Keratinocyte (primary cell): ENCODE measurements around the gene UBE2V1. TPM values are rescaled to one million over a fixed set of nuclear protein-coding genes. Genes with fewer than 3 reads are reported as not detected.

Experiments
- DNase-seq: peaks from one replicate; pipeline ENCODE4 v3.0.0-alpha.2; 2011; ENCODE audit warnings: low read depth, missing footprints, low spot score
- FAIRE-seq: peaks from 2 replicates; lab custom pipeline; 2011; peaks lifted over from hg19 to GRCh38; lab: Jason Lieb, UNC
- H2AFZ ChIP-seq: 2 replicates; pipeline ENCODE4 v1.6.0; 2012; ENCODE audit warnings: low read length, control low read depth, inconsistent platforms; ENCODE audit not compliant: control insufficient read depth
- H3K27ac ChIP-seq: 2 replicates; pipeline ENCODE4 v1.5.1; 2011; ENCODE audit warnings: low read length; ENCODE audit not compliant: control insufficient read depth, insufficient read depth
- H3K27me3 ChIP-seq: 3 replicates; pipeline ENCODE4 v1.6.0; 2011; ENCODE audit warnings: low read length; ENCODE audit not compliant: control insufficient read depth, insufficient read depth; ENCODE audit errors: extremely low read depth
- H3K36me3 ChIP-seq, 2 experiments: 2 replicates in 1 of 2; 3 replicates in 1 of 2; pipeline ENCODE4 v1.5.1; 2011; ENCODE audit warnings: low read length in 2 of 2, mild to moderate bottlenecking in 1 of 2; ENCODE audit not compliant: control insufficient read depth in 2 of 2, insufficient read depth in 2 of 2; ENCODE audit errors: extremely low read depth in 1 of 2
- H3K4me1 ChIP-seq: 3 replicates; pipeline ENCODE4 v1.5.1; 2011; ENCODE audit warnings: low read length; ENCODE audit not compliant: control insufficient read depth, insufficient read depth; ENCODE audit errors: extremely low read depth
- H3K4me2 ChIP-seq: 3 replicates; pipeline ENCODE4 v1.6.0; 2011; ENCODE audit warnings: low read depth, low read length; ENCODE audit not compliant: control insufficient read depth, insufficient read depth; ENCODE audit errors: extremely low read depth
- H3K4me3 ChIP-seq, 3 experiments: fragments of 200-600 bp in 1 of 3; sonication (generic) in 1 of 3; 2 replicates in 2 of 3; 3 replicates in 1 of 3; pipeline ENCODE4 v1.5.1; 2011 to 2016; ENCODE audit warnings: low read length in 3 of 3, mild to moderate bottlenecking in 3 of 3, control low read depth in 2 of 3, inconsistent platforms in 1 of 3, low read depth in 1 of 3, mixed read lengths in 1 of 3, mixed run types in 1 of 3, moderate library complexity in 1 of 3; ENCODE audit not compliant: control insufficient read depth in 2 of 3, insufficient read depth in 2 of 3; ENCODE audit errors: extremely low read depth in 1 of 3
- H3K79me2 ChIP-seq: 2 replicates; pipeline ENCODE4 v1.6.0; 2012; ENCODE audit warnings: low read length; ENCODE audit not compliant: control insufficient read depth, insufficient read depth
- H3K9ac ChIP-seq: 3 replicates; pipeline ENCODE4 v1.6.0; 2011; ENCODE audit warnings: low read length; ENCODE audit not compliant: control insufficient read depth, insufficient read depth; ENCODE audit errors: extremely low read depth
- H3K9me1 ChIP-seq: 3 replicates; pipeline ENCODE4 v1.6.0; 2011; ENCODE audit warnings: low read length; ENCODE audit not compliant: control insufficient read depth, insufficient read depth; ENCODE audit errors: extremely low read depth
- H3K9me3 ChIP-seq: 2 replicates; pipeline ENCODE4 v1.5.1; 2012; ENCODE audit warnings: low read depth, low read length; ENCODE audit not compliant: control insufficient read depth
- H4K20me1 ChIP-seq: 3 replicates; pipeline ENCODE4 v1.6.0; 2011; ENCODE audit warnings: low read length; ENCODE audit not compliant: control insufficient read depth, insufficient read depth; ENCODE audit errors: extremely low read depth
- EZH2 ChIP-seq: IDR thresholded peaks from one replicate; pipeline ENCODE4 v1.6.1; 2012; ENCODE audit warnings: inconsistent platforms, mild to moderate bottlenecking, low read length, moderate library complexity
- dilution Hi-C: fragments of 300-500 bp; cut with MboI; formaldehyde crosslinking; loops from one replicate; pipeline ENCODE4 v1.7.0; 2020; ENCODE audit warnings: low sequenced_read_pairs; ENCODE audit not compliant: extremely low pct_ligation_motif_present
- polyA plus RNA-seq, 5 experiments: library from polyadenylated mRNA; depleted of rRNA in 3 of 5; stranded (reverse) in 3 of 5; stranded (forward) in 1 of 5; unstranded in 1 of 5; fragments of >200 nt; gene quantifications; 1 replicate in 1 of 5; 2 replicates in 3 of 5; 3 replicates in 1 of 5; pipeline versions ENCODE4 v1.2.1 to v1.2.3, GENCODE V29; 2011 to 2012; ENCODE audit warnings: missing spikeins in 2 of 5, low read depth in 1 of 5, low replicate concordance in 1 of 5
- TF ChIP-seq, protein P1 (sequence below), 3 experiments: IDR thresholded peaks in 1 of 3; conservative IDR thresholded peaks in 1 of 3; optimal IDR thresholded peaks in 1 of 3; 2 replicates in 2 of 3; 3 replicates in 1 of 3; pipeline versions ENCODE3 to v1.5.1; 2011; ENCODE audit warnings: low read length in 3 of 3, mild to moderate bottlenecking in 3 of 3, moderate library complexity in 2 of 3, control low read depth in 1 of 3, inconsistent platforms in 1 of 3; ENCODE audit not compliant: insufficient read depth in 2 of 3; ENCODE audit errors: extremely low read depth in 1 of 3

UBE2V1 gene
- polyA plus RNA-seq, 1 donor (not counting 4 experiments of a cell fraction or from before 2014, with no cell fraction given), result 117 TPM

DNA sequence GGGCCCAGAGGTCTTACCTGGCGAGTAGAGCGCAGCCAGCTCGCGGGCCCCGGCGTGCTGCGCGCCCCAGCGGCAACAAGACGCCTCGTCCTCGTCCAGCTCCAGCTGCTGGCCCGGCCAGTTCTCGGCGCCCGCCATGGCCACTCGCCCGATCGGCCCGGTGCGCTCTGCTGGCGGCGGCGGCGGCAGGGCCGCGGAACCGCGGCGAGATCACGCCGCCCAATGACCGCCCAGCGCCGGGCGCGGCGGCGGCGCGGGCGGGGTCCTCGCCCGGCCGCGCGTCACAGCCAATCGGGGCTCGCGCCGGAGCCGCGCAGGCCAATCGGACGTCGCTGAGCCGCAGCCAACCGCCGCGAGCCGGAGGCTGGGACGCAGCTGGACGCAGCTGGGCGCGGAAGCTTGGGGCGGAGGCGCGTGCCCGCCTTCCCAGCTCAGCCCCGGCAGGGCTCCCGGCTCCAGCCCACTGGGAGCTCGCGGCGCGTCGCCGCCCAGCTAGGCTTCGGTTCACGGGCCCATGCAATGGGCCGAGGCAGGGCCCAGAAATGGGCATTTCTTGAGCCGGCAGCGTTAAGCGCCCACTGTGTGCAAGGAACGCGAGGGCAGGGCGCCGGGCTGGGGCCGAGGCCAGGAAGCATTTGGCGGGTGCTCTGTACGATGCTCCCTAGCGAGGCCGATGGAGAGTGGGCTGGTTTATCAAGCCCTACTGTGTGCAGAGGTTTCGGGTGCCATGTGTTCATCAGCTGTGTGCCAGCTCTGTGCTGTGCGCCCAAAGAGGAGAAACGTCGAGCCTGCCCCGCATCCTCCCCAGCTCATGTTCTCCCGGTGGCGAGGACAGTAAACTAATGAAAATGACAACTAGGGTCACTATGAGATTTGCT, 40.8 kb upstream of the UBE2V1 start, which contains the start of gene PEDS1:
Gene PEDS1, minus strand, starts transcription at position 224 of the 878 bp plus-strand sequence. Its CDS starts 86 bp downstream, at position 138.
- Histone ChIP-seq H3K79me2 (peaks cover 46% of the 10 kb centered on the region), H3K9me1 (peaks cover 3% of the 10 kb centered on the region), H3K27me3 (no peaks in the 10 kb centered on the region), H3K4me1 (peaks cover 42% of the 10 kb centered on the region), H4K20me1 (peaks cover 11% of the 10 kb centered on the region), H3K27ac (peak within 1 kb of the TSS; percentile 94), H2AFZ (peak within 1 kb of the TSS; percentile 64), H3K4me3 (peak within 1 kb of the TSS; percentile 93 to 97 (median 96)), H3K36me3 (peaks cover 7 to 12% of the 10 kb centered on the region in 2 experiments), H3K9me3 (no peaks in the 10 kb centered on the region), H3K4me2 (peak within 1 kb of the TSS; percentile 100), H3K9ac (peak within 1 kb of the TSS; percentile 97)
- DNase-seq, result no peak
- dilution Hi-C loops, result no loop called here
- TF ChIP-seq, protein P1, sequence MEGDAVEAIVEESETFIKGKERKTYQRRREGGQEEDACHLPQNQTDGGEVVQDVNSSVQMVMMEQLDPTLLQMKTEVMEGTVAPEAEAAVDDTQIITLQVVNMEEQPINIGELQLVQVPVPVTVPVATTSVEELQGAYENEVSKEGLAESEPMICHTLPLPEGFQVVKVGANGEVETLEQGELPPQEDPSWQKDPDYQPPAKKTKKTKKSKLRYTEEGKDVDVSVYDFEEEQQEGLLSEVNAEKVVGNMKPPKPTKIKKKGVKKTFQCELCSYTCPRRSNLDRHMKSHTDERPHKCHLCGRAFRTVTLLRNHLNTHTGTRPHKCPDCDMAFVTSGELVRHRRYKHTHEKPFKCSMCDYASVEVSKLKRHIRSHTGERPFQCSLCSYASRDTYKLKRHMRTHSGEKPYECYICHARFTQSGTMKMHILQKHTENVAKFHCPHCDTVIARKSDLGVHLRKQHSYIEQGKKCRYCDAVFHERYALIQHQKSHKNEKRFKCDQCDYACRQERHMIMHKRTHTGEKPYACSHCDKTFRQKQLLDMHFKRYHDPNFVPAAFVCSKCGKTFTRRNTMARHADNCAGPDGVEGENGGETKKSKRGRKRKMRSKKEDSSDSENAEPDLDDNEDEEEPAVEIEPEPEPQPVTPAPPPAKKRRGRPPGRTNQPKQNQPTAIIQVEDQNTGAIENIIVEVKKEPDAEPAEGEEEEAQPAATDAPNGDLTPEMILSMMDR (optimal IDR thresholded peaks at IDR 0.05 in 1 of 3, IDR thresholded peaks at IDR 0.05 in 1 of 3, conservative IDR thresholded peaks at IDR 0.05 in 1 of 3; ENCODE audit: extremely low read depth in 1 of 3, insufficient read depth in 2 of 3, low read length in 3 of 3), result peak in 1 of 3 experiments; percentile 4
- TF ChIP-seq EZH2, result no peak
- FAIRE-seq, result no peak

DNA sequence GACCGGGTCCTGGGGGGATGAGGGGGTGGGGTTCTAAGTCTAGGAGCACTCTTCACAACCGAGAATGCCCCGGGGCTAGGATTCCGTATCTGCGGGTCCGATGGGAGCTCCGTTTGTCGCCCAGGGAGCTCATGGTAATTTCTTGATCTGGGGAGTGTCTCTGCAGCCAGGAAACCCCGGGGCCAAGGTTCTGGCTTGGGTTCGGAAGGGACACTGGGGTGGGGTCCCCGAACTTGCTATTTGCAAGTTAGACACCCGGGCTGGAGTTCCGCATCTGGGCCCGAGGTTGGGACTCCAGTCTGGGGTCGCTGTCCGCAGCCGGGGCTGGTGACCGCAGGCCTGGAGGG, 40.2 kb upstream of the UBE2V1 start:
- peaks cover 52% of the 10 kb centered on the region for H3K79me2 ChIP-seq
- no peak overlapping the region for H2AFZ ChIP-seq
- DNase-seq (no peak), FAIRE-seq (no peak)
- peak overlapping the region; percentile 93 to 97 (median 96) for H3K4me3 ChIP-seq
- H3K27ac ChIP-seq, result peak overlapping the region; percentile 94
- H4K20me1 ChIP-seq, result peaks cover 11% of the 10 kb centered on the region
- no peaks in the 10 kb centered on the region for H3K27me3 ChIP-seq
- H3K9me3 ChIP-seq, result no peaks in the 10 kb centered on the region
- peak overlapping the region; percentile 97 for H3K9ac ChIP-seq
- dilution Hi-C loops, result no loop called here
- peaks cover 44% of the 10 kb centered on the region for H3K4me1 ChIP-seq
- TF ChIP-seq, protein P1 (optimal IDR thresholded peaks at IDR 0.05 in 1 of 3, IDR thresholded peaks at IDR 0.05 in 1 of 3, conservative IDR thresholded peaks at IDR 0.05 in 1 of 3; ENCODE audit: extremely low read depth in 1 of 3, insufficient read depth in 2 of 3, low read length in 3 of 3), result no peak
- no peak for TF ChIP-seq EZH2
- peak overlapping the region; percentile 100 for H3K4me2 ChIP-seq
- peaks cover 3% of the 10 kb centered on the region for H3K9me1 ChIP-seq
- H3K36me3 ChIP-seq, result peaks cover 11 to 18% of the 10 kb centered on the region in 2 experiments
